ENCODE results near the gene TUBB1. TPM values are rescaled to one million over a fixed set of nuclear protein-coding genes. Genes with fewer than 3 reads are reported as not detected.

The TUBB1 gene
- total RNA-seq, 1 donor from 2014 or later: not detected

GRCh38 chr20:58984691-58985090, 34.5 kb upstream of the TUBB1 start:
- no peak for DNase-seq (ENCODE audit: low spot score)
- no peak overlapping the region for H3K4me3 Mint-ChIP-seq

GRCh38 chr20:58985656-58986055, 33.6 kb upstream of the TUBB1 start:
- Histone ChIP-seq H2AFZ (replicated peaks) (no peak overlapping the region), H3F3A (ENCODE audit: low read depth) (peaks cover 1% of the 10 kb centered on the region), H3K27ac (no peak overlapping the region), H3K4me1 (no peaks in the 10 kb centered on the region), H3K9me3 (ENCODE audit: low read depth) (no peaks in the 10 kb centered on the region), H3K79me2 (ENCODE audit: low read depth) (peaks cover 44% of the 10 kb centered on the region), H4K20me1 (ENCODE audit: low read depth) (peaks cover 28% of the 10 kb centered on the region), H3K4me3 (no peak overlapping the region), H3K36me3 (no peaks in the 10 kb centered on the region), H3K4me2 (no peak overlapping the region), H3K27me3 (no peaks in the 10 kb centered on the region), H3K9ac (no peak overlapping the region)
- H3K36me3 Mint-ChIP-seq: peaks cover 22% of the 10 kb centered on the region
- peaks cover 2% of the 10 kb centered on the region for H3K27me3 Mint-ChIP-seq (ENCODE audit: insufficient read depth, low read depth)
- H3K4me1 Mint-ChIP-seq: peaks cover 15% of the 10 kb centered on the region
- TF ChIP-seq EZH2phosphoT487 (IDR thresholded peaks at IDR 0.05) (no peak), EZH2 (IDR thresholded peaks at IDR 0.05) (no peak)
- TF ChIP-seq, protein P1, sequence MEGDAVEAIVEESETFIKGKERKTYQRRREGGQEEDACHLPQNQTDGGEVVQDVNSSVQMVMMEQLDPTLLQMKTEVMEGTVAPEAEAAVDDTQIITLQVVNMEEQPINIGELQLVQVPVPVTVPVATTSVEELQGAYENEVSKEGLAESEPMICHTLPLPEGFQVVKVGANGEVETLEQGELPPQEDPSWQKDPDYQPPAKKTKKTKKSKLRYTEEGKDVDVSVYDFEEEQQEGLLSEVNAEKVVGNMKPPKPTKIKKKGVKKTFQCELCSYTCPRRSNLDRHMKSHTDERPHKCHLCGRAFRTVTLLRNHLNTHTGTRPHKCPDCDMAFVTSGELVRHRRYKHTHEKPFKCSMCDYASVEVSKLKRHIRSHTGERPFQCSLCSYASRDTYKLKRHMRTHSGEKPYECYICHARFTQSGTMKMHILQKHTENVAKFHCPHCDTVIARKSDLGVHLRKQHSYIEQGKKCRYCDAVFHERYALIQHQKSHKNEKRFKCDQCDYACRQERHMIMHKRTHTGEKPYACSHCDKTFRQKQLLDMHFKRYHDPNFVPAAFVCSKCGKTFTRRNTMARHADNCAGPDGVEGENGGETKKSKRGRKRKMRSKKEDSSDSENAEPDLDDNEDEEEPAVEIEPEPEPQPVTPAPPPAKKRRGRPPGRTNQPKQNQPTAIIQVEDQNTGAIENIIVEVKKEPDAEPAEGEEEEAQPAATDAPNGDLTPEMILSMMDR (IDR thresholded peaks at IDR 0.05): no peak
- no peak overlapping the region for H3K27ac Mint-ChIP-seq
- no peak overlapping the region for H3K4me3 Mint-ChIP-seq
- no peak for DNase-seq (ENCODE audit: low spot score)
- no peaks in the 10 kb centered on the region for H3K9me3 Mint-ChIP-seq

More at GRCh38 chr20:58984691-58985090, 34.5 kb upstream of the TUBB1 start:
- H3K4me1 ChIP-seq: no peaks in the 10 kb centered on the region
- H3K27ac ChIP-seq: no peak overlapping the region
- H3K4me3 ChIP-seq: no peak overlapping the region
- no peaks in the 10 kb centered on the region for H3K9me3 ChIP-seq (ENCODE audit: low read depth)
- Mint-ChIP-seq H3K9me3 (peaks cover 2% of the 10 kb centered on the region), H3K36me3 (peaks cover 20% of the 10 kb centered on the region), H3K27ac (no peak overlapping the region), H3K4me1 (peaks cover 15% of the 10 kb centered on the region), H3K27me3 (ENCODE audit: insufficient read depth, low read depth) (peaks cover under 1% of the 10 kb centered on the region)
- H3K9ac ChIP-seq: no peak overlapping the region
- TF ChIP-seq EZH2 (IDR thresholded peaks at IDR 0.05): no peak
- TF ChIP-seq, protein P1 (IDR thresholded peaks at IDR 0.05): no peak
- no peak for TF ChIP-seq EZH2phosphoT487 (IDR thresholded peaks at IDR 0.05)
- H2AFZ ChIP-seq (replicated peaks): no peak overlapping the region
- H3K36me3 ChIP-seq: no peaks in the 10 kb centered on the region
- peaks cover 44% of the 10 kb centered on the region for H3K79me2 ChIP-seq (ENCODE audit: low read depth)
- H3F3A ChIP-seq (ENCODE audit: low read depth): peaks cover 5% of the 10 kb centered on the region
- H3K27me3 ChIP-seq: peaks cover 4% of the 10 kb centered on the region
- H4K20me1 ChIP-seq (ENCODE audit: low read depth): peaks cover 28% of the 10 kb centered on the region
- no peak overlapping the region for H3K4me2 ChIP-seq

DNA sequence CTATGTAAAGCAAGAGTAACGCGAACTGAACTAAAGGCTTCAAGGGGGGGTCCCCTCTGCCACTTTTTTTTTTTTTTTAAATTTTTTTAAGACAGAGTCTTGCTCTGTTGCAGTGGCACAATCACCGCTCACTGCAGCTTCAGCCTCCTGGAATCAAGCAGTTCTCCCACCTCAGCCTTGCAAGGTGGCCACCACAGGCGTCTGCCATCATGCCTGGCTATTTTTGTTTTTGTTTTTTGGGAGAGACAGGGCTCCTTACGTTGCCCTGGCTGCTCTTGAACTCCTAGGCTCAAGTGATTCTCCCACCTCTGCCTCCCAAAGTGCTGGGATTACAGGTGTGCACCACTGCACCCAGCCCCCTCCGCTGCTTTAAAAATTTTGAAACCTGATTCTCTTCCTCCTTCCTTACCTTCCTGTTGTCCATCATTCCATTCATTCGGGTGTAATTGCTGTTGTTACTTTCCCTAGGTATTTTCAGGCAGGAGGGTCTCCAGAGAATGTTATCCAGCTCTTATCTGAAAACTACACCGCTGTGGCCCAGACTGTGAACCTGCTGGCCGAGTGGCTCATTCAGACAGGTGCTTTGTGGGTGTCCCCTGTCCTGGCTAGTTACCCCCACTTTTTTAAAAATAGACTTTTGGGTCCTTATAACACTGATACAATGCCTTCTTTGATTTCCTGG, 32.8 kb upstream of the TUBB1 start:
- Mint-ChIP-seq H3K4me1 (peaks cover 15% of the 10 kb centered on the region), H3K36me3 (peaks cover 22% of the 10 kb centered on the region), H3K27ac (no peak overlapping the region), H3K4me3 (no peak overlapping the region), H3K27me3 (ENCODE audit: insufficient read depth, low read depth) (peaks cover 2% of the 10 kb centered on the region), H3K9me3 (no peaks in the 10 kb centered on the region)
- DNase-seq (ENCODE audit: low spot score): no peak
- no peak overlapping the region for H3K4me3 ChIP-seq
- no peaks in the 10 kb centered on the region for H3K4me1 ChIP-seq
- no peaks in the 10 kb centered on the region for H3F3A ChIP-seq (ENCODE audit: low read depth)
- no peak overlapping the region for H2AFZ ChIP-seq (replicated peaks)
- H3K27me3 ChIP-seq: no peaks in the 10 kb centered on the region
- no peak overlapping the region for H3K4me2 ChIP-seq
- H3K36me3 ChIP-seq: peaks cover 3% of the 10 kb centered on the region
- H3K9me3 ChIP-seq (ENCODE audit: low read depth): no peaks in the 10 kb centered on the region
- H3K9ac ChIP-seq: no peak overlapping the region
- H3K27ac ChIP-seq: no peak overlapping the region
- peaks cover 28% of the 10 kb centered on the region for H4K20me1 ChIP-seq (ENCODE audit: low read depth)
- H3K79me2 ChIP-seq (ENCODE audit: low read depth): peaks cover 44% of the 10 kb centered on the region
- no peak for TF ChIP-seq EZH2 (IDR thresholded peaks at IDR 0.05)
- TF ChIP-seq, protein P1 (IDR thresholded peaks at IDR 0.05): no peak
- no peak for TF ChIP-seq EZH2phosphoT487 (IDR thresholded peaks at IDR 0.05)
